Kasumi-1 (cell line): ENCODE results near the gene ALG10B.

Source experiments
- DNase-seq, 2 experiments: peaks; one replicate each; lab custom pipeline; 2025; lab: John Stamatoyannopoulos, UW

ALG10B gene

DNA sequence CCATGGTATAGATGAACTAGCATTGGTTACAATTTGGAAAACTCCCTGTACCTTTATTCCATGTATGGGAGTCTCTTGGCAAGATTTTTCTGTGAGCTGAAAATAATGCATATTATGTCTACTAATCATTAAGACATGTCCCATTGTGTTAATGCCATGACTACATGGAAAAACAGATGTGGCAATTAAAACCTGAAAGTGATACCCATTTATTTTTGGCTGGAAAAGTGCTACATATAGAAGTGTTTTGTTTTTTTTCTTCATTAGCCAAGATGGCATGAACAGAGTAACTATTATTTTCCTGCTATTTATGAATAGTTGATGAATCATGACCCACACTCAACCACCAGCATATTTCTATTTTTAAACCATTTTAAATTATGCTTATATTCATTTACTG, 58.2 kb downstream of the ALG10B start:
- DNase-seq: no peak
